ACC112 (cell line): ENCODE measurements around the gene EIF3I.

Source experiments
- H2AFZ ChIP-seq: fragments of 200-600 bp; sonication (generic); one replicate; pipeline ENCODE4 v1.6.0; 2017; ENCODE audit warnings: antibody characterized with exemption, low read length; ENCODE audit not compliant: unreplicated experiment
- H3K27ac ChIP-seq: fragments of 200-600 bp; sonication (generic); 2 replicates; pipeline ENCODE4 v1.5.1; 2014; ENCODE audit warnings: low read depth, mild to moderate bottlenecking, antibody characterized with exemption, low read length, moderate library complexity
- H3K27me3 ChIP-seq: fragments of 200-600 bp; sonication (generic); 2 replicates; pipeline ENCODE4 v1.6.1; 2014; ENCODE audit warnings: mild to moderate bottlenecking, antibody characterized with exemption, low read length, moderate library complexity, mixed read lengths; ENCODE audit not compliant: insufficient read depth
- H3K36me3 ChIP-seq: fragments of 200-600 bp; sonication (generic); 2 replicates; pipeline ENCODE4 v1.6.1; 2016; ENCODE audit warnings: mild to moderate bottlenecking, antibody characterized with exemption, low read length, moderate library complexity, mixed read lengths; ENCODE audit not compliant: insufficient read depth
- H3K4me1 ChIP-seq: fragments of 200-600 bp; sonication (generic); one replicate; pipeline ENCODE4 v1.6.1; 2016; ENCODE audit warnings: low read length, mixed read lengths; ENCODE audit not compliant: insufficient read depth, unreplicated experiment, control insufficient read depth
- H3K4me3 ChIP-seq: fragments of 200-600 bp; sonication (generic); 2 replicates; pipeline ENCODE4 v1.5.1; 2014; ENCODE audit warnings: mild to moderate bottlenecking, low read depth, low read length
- H3K79me2 ChIP-seq: fragments of 200-600 bp; sonication (generic); one replicate; pipeline ENCODE4 v1.6.0; 2016; ENCODE audit warnings: low read length; ENCODE audit not compliant: control insufficient read depth, unreplicated experiment, insufficient read depth

Gene EIF3I

GRCh38 chr1:32184650-32185049 is 37.6 kb upstream of the EIF3I start:
- Histone ChIP-seq H3K79me2 (peaks cover 70% of the 10 kb centered on the region), H3K27ac (no peak overlapping the region), H3K4me3 (peak overlapping the region; percentile 50), H3K4me1 (peaks cover 35% of the 10 kb centered on the region), H3K36me3 (peaks cover 36% of the 10 kb centered on the region), H3K27me3 (no peaks in the 10 kb centered on the region), H2AFZ (no peak overlapping the region)

DNA sequence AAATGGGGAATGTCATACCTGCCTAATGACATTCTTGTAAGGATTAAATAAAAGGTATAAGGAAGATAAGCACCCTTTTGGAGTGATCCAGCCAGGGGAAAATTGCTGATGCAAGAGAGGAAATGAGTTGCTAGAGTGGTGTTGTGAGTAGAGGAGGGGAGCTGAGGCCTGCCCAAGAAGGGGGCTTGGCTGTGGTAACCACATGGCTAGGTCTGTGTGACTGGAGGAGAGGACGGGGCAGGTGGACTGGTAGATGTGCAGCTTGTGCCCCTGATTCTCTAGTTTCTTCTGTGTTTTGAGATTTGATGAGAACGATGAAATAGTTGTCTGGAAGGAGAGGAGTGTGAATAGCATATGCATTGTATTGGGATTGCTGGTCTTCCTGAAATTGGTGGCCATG is 36.1 kb upstream of the EIF3I start:
- Histone ChIP-seq H3K27ac (no peak overlapping the region), H3K79me2 (peaks cover 63% of the 10 kb centered on the region), H3K36me3 (peaks cover 42% of the 10 kb centered on the region), H3K4me3 (no peak overlapping the region), H3K4me1 (peaks cover 35% of the 10 kb centered on the region), H2AFZ (no peak overlapping the region), H3K27me3 (no peaks in the 10 kb centered on the region)

DNA sequence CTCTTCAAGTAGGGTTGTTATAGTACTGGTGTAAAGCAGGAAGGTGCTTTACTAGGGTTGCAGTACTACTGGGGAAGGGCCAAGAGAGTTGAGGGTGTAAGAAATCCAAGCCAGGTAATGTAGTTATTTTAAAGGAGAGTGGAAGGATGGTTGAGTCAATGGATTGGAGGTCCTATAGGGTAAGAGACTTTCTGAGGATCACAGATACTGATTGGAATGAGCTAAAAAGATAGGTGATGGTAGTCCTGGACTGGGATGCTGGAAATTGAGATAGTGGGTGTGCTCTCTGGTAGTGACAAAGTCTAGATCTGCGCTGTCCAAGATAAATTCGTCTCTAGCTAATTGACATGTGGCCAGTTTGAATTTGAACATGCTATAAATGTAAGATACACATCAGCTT is 35.7 kb upstream of the EIF3I start:
- Histone ChIP-seq H3K36me3 (peaks cover 46% of the 10 kb centered on the region), H2AFZ (no peak overlapping the region), H3K79me2 (peaks cover 59% of the 10 kb centered on the region), H3K27ac (no peak overlapping the region), H3K4me3 (no peak overlapping the region), H3K4me1 (peaks cover 35% of the 10 kb centered on the region), H3K27me3 (no peaks in the 10 kb centered on the region)

DNA sequence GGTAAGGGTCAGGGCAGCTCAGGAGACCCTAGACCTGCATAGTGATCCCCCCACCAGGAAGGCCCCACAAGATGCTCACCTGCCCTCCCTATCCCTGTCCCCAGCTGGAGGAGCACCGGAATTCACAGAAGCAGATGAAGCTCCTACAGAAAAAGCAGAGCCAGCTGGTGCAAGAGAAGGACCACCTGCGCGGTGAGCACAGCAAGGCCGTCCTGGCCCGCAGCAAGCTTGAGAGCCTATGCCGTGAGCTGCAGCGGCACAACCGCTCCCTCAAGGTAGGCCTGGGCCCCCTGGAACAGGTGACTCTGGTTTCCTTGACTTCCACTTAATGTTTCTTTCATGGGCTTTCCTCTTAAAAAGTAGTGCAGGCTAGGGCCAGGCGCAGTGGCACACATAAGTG is 34.4 kb upstream of the EIF3I start:
- no peak overlapping the region for H3K27ac ChIP-seq
- H3K4me3 ChIP-seq = no peak overlapping the region
- no peak overlapping the region for H2AFZ ChIP-seq
- peaks cover 58% of the 10 kb centered on the region for H3K36me3 ChIP-seq
- H3K79me2 ChIP-seq = peaks cover 45% of the 10 kb centered on the region
- peaks cover 25% of the 10 kb centered on the region for H3K4me1 ChIP-seq
- no peaks in the 10 kb centered on the region for H3K27me3 ChIP-seq

- Histone ChIP-seq H3K79me2 (peaks cover 10% of the 10 kb centered on the region), H3K36me3 (peaks cover 51% of the 10 kb centered on the region), H3K27me3 (no peaks in the 10 kb centered on the region), H3K4me1 (peaks cover 19% of the 10 kb centered on the region), H3K4me3 (no peak overlapping the region), H2AFZ (no peak overlapping the region), H3K27ac (no peak overlapping the region)
These were observed 29.8 kb upstream of the EIF3I start for GRCh38 chr1:32192220-32192948.

- H3K4me1 ChIP-seq = peaks cover 30% of the 10 kb centered on the region
- H3K79me2 ChIP-seq = peaks cover 4% of the 10 kb centered on the region
- 0 out of 2 replicates have a peak overlapping the region, but pooled peaks have one; percentile 20 for H3K27ac ChIP-seq
- H3K27me3 ChIP-seq = no peaks in the 10 kb centered on the region
- peaks cover 42% of the 10 kb centered on the region for H3K36me3 ChIP-seq
- no peak overlapping the region for H3K4me3 ChIP-seq
- no peak overlapping the region for H2AFZ ChIP-seq
These were observed 27.2 kb upstream of the EIF3I start for GRCh38 chr1:32194984-32195383.

DNA sequence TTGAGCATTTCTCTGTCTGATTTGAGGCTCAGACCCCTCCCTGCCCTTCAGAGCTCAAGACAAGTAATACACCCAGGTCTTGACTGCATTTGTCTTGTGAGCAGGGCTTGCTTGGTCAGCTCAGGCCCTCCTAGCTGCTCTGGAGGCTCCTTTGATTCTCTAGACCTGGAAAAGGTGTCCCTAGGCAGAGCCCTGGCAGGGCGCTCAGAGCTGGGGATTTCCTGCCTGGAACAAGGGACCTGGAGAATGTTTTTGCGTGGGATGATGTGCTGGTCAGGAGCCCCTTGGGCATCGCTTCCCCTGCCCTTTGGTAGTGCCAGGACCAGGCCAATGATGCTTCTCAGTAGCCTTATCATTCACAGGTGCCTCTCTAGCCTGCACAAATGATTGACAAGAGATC is 26.7 kb upstream of the EIF3I start:
- H3K4me3 ChIP-seq = no peak overlapping the region
- peaks cover under 1% of the 10 kb centered on the region for H3K79me2 ChIP-seq
- H2AFZ ChIP-seq = no peak overlapping the region
- H3K27me3 ChIP-seq = no peaks in the 10 kb centered on the region
- peaks cover 38% of the 10 kb centered on the region for H3K36me3 ChIP-seq
- H3K27ac ChIP-seq = 0 out of 2 replicates have a peak overlapping the region, but pooled peaks have one; percentile 20
- H3K4me1 ChIP-seq = peaks cover 32% of the 10 kb centered on the region

- peak overlapping the region; percentile 31; the same call in 1 of the 2 replicates for H3K27ac ChIP-seq
- no peaks in the 10 kb centered on the region for H3K79me2 ChIP-seq
- peaks cover 35% of the 10 kb centered on the region for H3K36me3 ChIP-seq
- H3K4me1 ChIP-seq = peaks cover 32% of the 10 kb centered on the region
- no peak overlapping the region for H2AFZ ChIP-seq
- no peaks in the 10 kb centered on the region for H3K27me3 ChIP-seq
- no peak overlapping the region for H3K4me3 ChIP-seq
These were observed 26.0 kb upstream of the EIF3I start for GRCh38 chr1:32195972-32196823.

GRCh38 chr1:32197074-32197473 is 25.1 kb upstream of the EIF3I start:
- Histone ChIP-seq H3K27ac (no peak overlapping the region), H3K4me1 (peaks cover 38% of the 10 kb centered on the region), H3K79me2 (no peaks in the 10 kb centered on the region), H3K36me3 (peaks cover 27% of the 10 kb centered on the region; the same call in 1 of the 2 replicates), H3K4me3 (no peak overlapping the region), H2AFZ (no peak overlapping the region), H3K27me3 (no peaks in the 10 kb centered on the region)

- Histone ChIP-seq H3K79me2 (no peaks in the 10 kb centered on the region), H3K4me3 (no peak overlapping the region), H3K4me1 (peaks cover 38% of the 10 kb centered on the region), H3K27ac (no peak overlapping the region), H3K36me3 (peaks cover 20% of the 10 kb centered on the region; the same call in 1 of the 2 replicates), H3K27me3 (no peaks in the 10 kb centered on the region), H2AFZ (no peak overlapping the region)
These were observed 24.4 kb upstream of the EIF3I start for GRCh38 chr1:32197837-32198236.
